Measurements from ENCODE around the gene DCTPP1.

DCTPP1 gene

DNA sequence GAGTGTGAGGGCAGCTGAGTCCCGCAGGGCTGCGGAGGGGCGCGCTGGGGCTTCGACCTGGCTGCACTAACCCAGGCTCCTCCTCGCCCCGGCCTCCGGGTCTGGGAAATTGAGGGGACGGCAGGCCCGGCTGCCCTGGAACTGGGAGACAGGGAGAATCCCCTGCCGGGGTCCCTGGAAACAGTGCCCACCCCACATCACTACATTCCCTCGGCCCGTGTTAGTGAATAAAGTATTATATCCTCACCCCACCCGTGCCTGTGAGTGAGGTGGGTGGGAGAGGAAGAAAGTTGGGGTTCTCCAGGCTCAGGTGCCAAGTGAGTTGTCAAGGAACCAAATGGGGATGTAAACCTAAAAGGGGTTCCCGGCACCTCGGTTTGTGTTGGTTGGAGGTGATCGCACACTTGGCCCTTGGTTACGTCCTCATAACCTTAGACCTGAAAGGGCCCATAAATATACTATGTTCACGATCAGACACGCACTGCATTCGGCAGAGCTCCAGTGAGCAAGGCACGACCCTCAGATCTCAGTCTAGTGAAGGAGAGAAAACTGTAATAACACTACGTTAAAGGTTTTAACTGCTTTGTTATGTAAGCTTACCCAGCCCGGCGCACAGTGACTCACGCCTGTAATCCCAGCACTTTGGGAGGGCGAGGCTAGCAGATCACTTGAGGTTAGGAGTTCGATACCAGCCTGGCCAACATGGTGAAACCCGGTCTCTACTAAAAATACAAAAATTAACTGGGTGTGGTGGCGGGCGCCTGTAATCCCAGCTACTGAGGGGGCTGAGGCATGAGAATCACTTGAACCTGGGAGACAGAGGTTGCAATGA, 11.3 kb downstream of the DCTPP1 start:
- no peaks in the 10 kb centered on the region for H3K9me3 ChIP-seq (ENCODE audit: severe bottlenecking)
- H3K4me1 ChIP-seq (ENCODE audit: insufficient read depth, poor library complexity, severe bottlenecking), result no peaks in the 10 kb centered on the region
- TF ChIP-seq, protein P1, sequence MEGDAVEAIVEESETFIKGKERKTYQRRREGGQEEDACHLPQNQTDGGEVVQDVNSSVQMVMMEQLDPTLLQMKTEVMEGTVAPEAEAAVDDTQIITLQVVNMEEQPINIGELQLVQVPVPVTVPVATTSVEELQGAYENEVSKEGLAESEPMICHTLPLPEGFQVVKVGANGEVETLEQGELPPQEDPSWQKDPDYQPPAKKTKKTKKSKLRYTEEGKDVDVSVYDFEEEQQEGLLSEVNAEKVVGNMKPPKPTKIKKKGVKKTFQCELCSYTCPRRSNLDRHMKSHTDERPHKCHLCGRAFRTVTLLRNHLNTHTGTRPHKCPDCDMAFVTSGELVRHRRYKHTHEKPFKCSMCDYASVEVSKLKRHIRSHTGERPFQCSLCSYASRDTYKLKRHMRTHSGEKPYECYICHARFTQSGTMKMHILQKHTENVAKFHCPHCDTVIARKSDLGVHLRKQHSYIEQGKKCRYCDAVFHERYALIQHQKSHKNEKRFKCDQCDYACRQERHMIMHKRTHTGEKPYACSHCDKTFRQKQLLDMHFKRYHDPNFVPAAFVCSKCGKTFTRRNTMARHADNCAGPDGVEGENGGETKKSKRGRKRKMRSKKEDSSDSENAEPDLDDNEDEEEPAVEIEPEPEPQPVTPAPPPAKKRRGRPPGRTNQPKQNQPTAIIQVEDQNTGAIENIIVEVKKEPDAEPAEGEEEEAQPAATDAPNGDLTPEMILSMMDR (IDR thresholded peaks at IDR 0.05; ENCODE audit: poor library complexity, severe bottlenecking), result peak; percentile 5
- DNase-seq (ENCODE audit: low spot score) (no peak), ATAC-seq (ENCODE audit: low read depth) (no peak)
- no peaks in the 10 kb centered on the region for H3K27me3 ChIP-seq (ENCODE audit: insufficient read depth, poor library complexity, severe bottlenecking)
- H3K27ac ChIP-seq (ENCODE audit: poor library complexity, severe bottlenecking), result peak overlapping the region; percentile 52
- peaks cover 17% of the 10 kb centered on the region for H3K36me3 ChIP-seq (ENCODE audit: low read depth)
- peak overlapping the region; percentile 41 for H3K4me3 ChIP-seq (ENCODE audit: severe bottlenecking)

DNA sequence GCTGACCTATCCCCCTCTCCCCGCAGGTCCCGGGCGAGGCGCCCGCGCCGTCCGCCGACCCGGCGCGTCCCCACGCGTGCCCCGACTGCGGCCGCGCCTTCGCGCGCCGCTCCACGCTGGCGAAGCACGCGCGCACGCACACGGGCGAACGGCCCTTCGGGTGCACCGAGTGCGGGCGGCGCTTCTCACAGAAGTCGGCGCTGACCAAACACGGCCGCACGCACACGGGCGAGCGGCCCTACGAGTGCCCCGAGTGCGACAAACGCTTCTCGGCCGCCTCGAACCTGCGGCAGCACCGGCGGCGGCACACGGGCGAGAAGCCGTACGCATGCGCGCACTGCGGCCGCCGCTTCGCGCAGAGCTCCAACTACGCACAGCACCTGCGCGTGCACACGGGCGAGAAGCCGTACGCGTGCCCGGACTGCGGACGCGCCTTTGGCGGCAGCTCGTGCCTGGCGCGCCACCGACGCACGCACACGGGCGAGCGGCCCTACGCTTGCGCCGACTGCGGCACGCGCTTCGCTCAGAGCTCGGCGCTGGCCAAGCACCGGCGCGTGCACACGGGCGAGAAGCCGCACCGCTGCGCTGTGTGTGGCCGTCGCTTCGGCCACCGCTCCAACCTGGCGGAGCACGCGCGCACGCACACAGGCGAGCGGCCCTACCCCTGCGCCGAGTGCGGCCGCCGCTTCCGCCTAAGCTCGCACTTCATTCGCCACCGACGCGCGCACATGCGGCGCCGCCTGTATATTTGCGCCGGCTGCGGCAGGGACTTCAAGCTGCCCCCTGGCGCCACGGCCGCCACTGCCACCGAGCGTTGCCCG, 12.1 kb downstream of the DCTPP1 start:
- Histone ChIP-seq H3K9me3 (ENCODE audit: severe bottlenecking) (no peaks in the 10 kb centered on the region), H3K4me3 (ENCODE audit: severe bottlenecking) (peak overlapping the region; percentile 41), H3K36me3 (ENCODE audit: low read depth) (peaks cover 19% of the 10 kb centered on the region), H3K27ac (ENCODE audit: poor library complexity, severe bottlenecking) (peak overlapping the region; percentile 52), H3K4me1 (ENCODE audit: insufficient read depth, poor library complexity, severe bottlenecking) (no peaks in the 10 kb centered on the region), H3K27me3 (ENCODE audit: insufficient read depth, poor library complexity, severe bottlenecking) (no peaks in the 10 kb centered on the region)
- TF ChIP-seq, protein P1 (IDR thresholded peaks at IDR 0.05; ENCODE audit: poor library complexity, severe bottlenecking), result peak; percentile 20
- DNase-seq (ENCODE audit: low spot score) (peak; percentile 89), ATAC-seq (ENCODE audit: low read depth) (peak; percentile 87)

DNA sequence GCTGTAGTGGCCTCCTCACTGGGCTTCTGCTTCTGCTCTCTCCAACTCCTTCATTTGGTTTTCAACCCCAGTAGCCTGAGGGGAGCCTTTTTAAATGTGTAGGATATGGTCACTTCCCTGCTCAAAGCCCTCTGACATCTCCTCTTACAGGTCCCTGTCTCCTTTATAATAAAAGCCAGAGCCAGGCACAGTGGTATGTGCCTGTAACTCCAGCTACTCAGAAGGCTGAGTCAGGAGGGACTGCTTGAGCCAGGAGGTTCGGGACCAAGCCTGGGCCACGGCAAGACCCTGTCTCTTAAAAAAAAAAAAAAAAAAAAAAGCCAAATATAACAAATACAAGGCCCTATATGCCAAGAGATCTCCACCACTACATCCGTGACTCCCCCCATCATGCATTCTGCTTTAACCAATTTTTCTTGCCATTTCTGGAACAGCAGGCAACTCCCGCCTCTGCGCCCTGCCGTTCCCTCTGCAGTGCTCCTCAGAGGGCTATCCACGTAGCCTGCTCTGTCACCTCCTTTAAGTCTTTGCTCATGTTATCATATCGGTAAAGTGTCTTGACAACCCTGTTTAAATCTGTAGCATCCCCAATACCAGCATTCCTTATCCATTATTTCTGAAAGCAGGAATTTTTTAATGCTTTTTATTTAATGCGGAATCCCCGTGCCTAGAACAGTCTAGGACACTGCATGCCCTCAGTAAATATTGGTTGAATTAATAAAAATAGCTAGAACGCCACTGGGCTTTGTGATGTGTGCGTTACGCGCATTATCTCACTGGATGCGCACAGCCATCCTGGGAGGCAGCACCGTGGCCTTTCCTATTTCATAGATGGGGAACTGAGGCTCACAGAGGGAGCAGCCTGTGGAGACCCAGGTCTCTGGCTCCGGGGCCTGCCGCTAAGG, 13.0 kb downstream of the DCTPP1 start:
- Histone ChIP-seq H3K9me3 (ENCODE audit: severe bottlenecking) (no peaks in the 10 kb centered on the region), H3K4me1 (ENCODE audit: insufficient read depth, poor library complexity, severe bottlenecking) (no peaks in the 10 kb centered on the region), H3K36me3 (ENCODE audit: low read depth) (peaks cover 15% of the 10 kb centered on the region), H3K4me3 (ENCODE audit: severe bottlenecking) (peak overlapping the region; percentile 41), H3K27me3 (ENCODE audit: insufficient read depth, poor library complexity, severe bottlenecking) (no peaks in the 10 kb centered on the region), H3K27ac (ENCODE audit: poor library complexity, severe bottlenecking) (peak overlapping the region; percentile 52)
- ATAC-seq (ENCODE audit: low read depth), result no peak
- TF ChIP-seq, protein P1 (IDR thresholded peaks at IDR 0.05; ENCODE audit: poor library complexity, severe bottlenecking), result no peak
- DNase-seq (ENCODE audit: low spot score), result no peak

DNA sequence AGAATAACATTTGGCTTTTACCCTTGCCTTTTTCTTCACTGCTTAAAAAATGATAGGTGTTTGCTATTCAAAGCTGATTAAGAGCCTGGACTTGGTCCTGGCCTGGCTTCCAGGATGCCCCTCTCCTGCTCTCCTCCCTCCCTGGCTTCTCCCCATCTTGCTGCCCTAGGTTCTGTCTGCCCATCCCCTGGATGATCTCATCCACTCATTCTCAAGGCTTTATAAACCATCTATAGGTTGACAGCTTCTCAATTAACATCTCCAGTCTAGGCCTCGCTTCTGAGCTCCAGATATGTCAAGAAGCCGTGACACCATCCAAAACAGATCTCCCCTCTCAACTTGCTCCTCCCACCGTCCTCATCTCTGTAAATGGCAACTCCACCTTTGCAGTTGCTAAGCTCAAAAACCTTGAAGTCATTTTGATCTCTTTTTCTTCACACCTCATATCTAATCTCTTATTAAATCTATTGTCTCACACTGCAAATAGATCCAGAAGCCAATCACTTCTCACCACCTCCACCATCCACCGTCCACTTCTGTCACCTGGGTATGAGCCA, 13.7 kb downstream of the DCTPP1 start:
- Histone ChIP-seq H3K27ac (ENCODE audit: poor library complexity, severe bottlenecking) (no peak overlapping the region), H3K36me3 (ENCODE audit: low read depth) (peaks cover 13% of the 10 kb centered on the region)

More for the DNA sequence above, 13.7 kb downstream of the DCTPP1 start:
- TF ChIP-seq, protein P1 (IDR thresholded peaks at IDR 0.05; ENCODE audit: poor library complexity, severe bottlenecking), result no peak
- ATAC-seq (ENCODE audit: low read depth) (no peak), DNase-seq (ENCODE audit: low spot score) (no peak)
- Histone ChIP-seq H3K9me3 (ENCODE audit: severe bottlenecking) (no peaks in the 10 kb centered on the region), H3K4me1 (ENCODE audit: insufficient read depth, poor library complexity, severe bottlenecking) (no peaks in the 10 kb centered on the region), H3K4me3 (ENCODE audit: severe bottlenecking) (no peak overlapping the region), H3K27me3 (ENCODE audit: insufficient read depth, poor library complexity, severe bottlenecking) (no peaks in the 10 kb centered on the region)

Data from RWPE2 (cell line).